Liver (tissue), 9 donors: ENCODE data around the gene TTC28. TPM values are rescaled to one million over a fixed set of nuclear protein-coding genes. Genes with fewer than 3 reads are reported as not detected.
A peak's percentile ranks its signal among the peaks of the same experiment; 100 is the strongest.

Experiments used
- DNase-seq: peaks from one replicate; pipeline ENCODE4 v3.0.0-alpha.2; 2017; ENCODE audit warnings: low spot score
- H3K27ac ChIP-seq, 2 donors: one replicate each; pipeline ENCODE4 v1.7.0; 2013; ENCODE audit warnings: inconsistent platforms in 2 of 2, low read length in 2 of 2, control low read depth in 1 of 2, low read depth in 1 of 2, mild to moderate bottlenecking in 1 of 2
- H3K27me3 ChIP-seq, 4 donors: one replicate each; pipeline versions ENCODE4 v1.6.1 to v1.7.0; 2013; ENCODE audit warnings: low read length in 3 of 4, inconsistent platforms in 1 of 4, mild to moderate bottlenecking in 1 of 4, moderate library complexity in 1 of 4; ENCODE audit not compliant: control insufficient read depth in 4 of 4, insufficient read depth in 4 of 4
- H3K36me3 ChIP-seq, 4 donors: one replicate each; pipeline versions ENCODE4 v1.6.1 to v1.7.0; 2013; ENCODE audit warnings: low read length in 3 of 4, mild to moderate bottlenecking in 3 of 4, low read depth in 1 of 4, moderate library complexity in 1 of 4; ENCODE audit not compliant: control insufficient read depth in 4 of 4, insufficient read depth in 3 of 4
- H3K4me1 ChIP-seq, 4 donors: one replicate each; pipeline versions ENCODE4 v1.6.1 to v1.7.0; 2013; ENCODE audit warnings: low read length in 3 of 4, mild to moderate bottlenecking in 3 of 4, moderate library complexity in 1 of 4; ENCODE audit not compliant: control insufficient read depth in 4 of 4, insufficient read depth in 4 of 4
- H3K4me3 ChIP-seq, 3 donors: one replicate each; pipeline versions ENCODE4 v1.6.1 to v1.7.0; 2013; ENCODE audit warnings: low read length in 3 of 3, control low read depth in 1 of 3, low read depth in 1 of 3, mild to moderate bottlenecking in 1 of 3
- H3K9ac ChIP-seq, 2 donors: one replicate each; pipeline ENCODE4 v1.7.0; 2013; ENCODE audit warnings: low read length in 2 of 2, mild to moderate bottlenecking in 2 of 2, moderate library complexity in 2 of 2, control low read depth in 1 of 2, low read depth in 1 of 2
- H3K9me3 ChIP-seq, 4 donors: one replicate each; pipeline versions ENCODE4 v1.6.1 to v1.7.0; 2013; ENCODE audit warnings: low read length in 3 of 4; ENCODE audit not compliant: control insufficient read depth in 4 of 4
- CTCF ChIP-seq: fragments of 150-350 bp; IDR thresholded peaks from 2 replicates; pipeline ENCODE4 v1.5.1; 2017; ENCODE audit warnings: improper control_type of control experiment, low read depth, low read length; ENCODE audit not compliant: missing input control
- EGR1 ChIP-seq, 2 donors: IDR thresholded peaks; 2 replicates each; pipeline ENCODE4 v1.6.1; 2016 to 2018; ENCODE audit warnings: antibody characterized with exemption in 2 of 2, low read depth in 2 of 2
- FOXA1 ChIP-seq: IDR thresholded peaks from 2 replicates; pipeline ENCODE4 v1.6.1; 2016; ENCODE audit warnings: antibody characterized with exemption
- FOXA2 ChIP-seq: IDR thresholded peaks from 2 replicates; pipeline ENCODE4 v1.6.1; 2016; ENCODE audit warnings: antibody characterized with exemption
- GABPA ChIP-seq, 2 donors: IDR thresholded peaks in 1 of 2; conservative IDR thresholded peaks in 1 of 2; 2 replicates each; pipeline ENCODE4 v1.6.1; 2016; ENCODE audit warnings: antibody characterized with exemption in 2 of 2, mild to moderate bottlenecking in 1 of 2, moderate library complexity in 1 of 2
- HNF4A ChIP-seq, 2 donors: conservative IDR thresholded peaks; 2 replicates each; pipeline ENCODE4 v1.6.1; 2016; ENCODE audit warnings: antibody characterized with exemption in 2 of 2, mild to moderate bottlenecking in 2 of 2
- HNF4G ChIP-seq: IDR thresholded peaks from 2 replicates; pipeline ENCODE4 v1.6.1; 2016; ENCODE audit warnings: antibody characterized with exemption
- JUND ChIP-seq, 2 donors: IDR thresholded peaks; 2 replicates each; pipeline ENCODE4 v1.6.1; 2016; ENCODE audit warnings: antibody characterized with exemption in 2 of 2
- MAX ChIP-seq: IDR thresholded peaks from 2 replicates; pipeline ENCODE4 v1.6.1; 2016; ENCODE audit warnings: antibody characterized with exemption
- NR2F2 ChIP-seq: IDR thresholded peaks from 2 replicates; pipeline ENCODE4 v1.6.1; 2016; ENCODE audit warnings: antibody characterized with exemption
- RAD21 ChIP-seq, 2 donors: IDR thresholded peaks; 2 replicates each; pipeline ENCODE4 v1.6.1; 2016; ENCODE audit warnings: antibody characterized with exemption in 2 of 2, mild to moderate bottlenecking in 2 of 2
- REST ChIP-seq: IDR thresholded peaks from 2 replicates; pipeline ENCODE4 v1.6.1; 2016; ENCODE audit warnings: antibody characterized with exemption, mild to moderate bottlenecking
- RXRA ChIP-seq, 2 donors: IDR thresholded peaks; 2 replicates each; pipeline ENCODE4 v1.6.1; 2017 to 2018; ENCODE audit warnings: antibody characterized with exemption in 2 of 2, mild to moderate bottlenecking in 1 of 2
- SP1 ChIP-seq: IDR thresholded peaks from 2 replicates; pipeline ENCODE4 v1.6.1; 2018; ENCODE audit warnings: antibody characterized with exemption, mild to moderate bottlenecking
- TAF1 ChIP-seq: conservative IDR thresholded peaks from 2 replicates; pipeline ENCODE4 v1.6.1; 2016; ENCODE audit warnings: antibody characterized with exemption, mild to moderate bottlenecking
- YY1 ChIP-seq: IDR thresholded peaks from 2 replicates; pipeline ENCODE4 v1.6.1; 2016; ENCODE audit warnings: antibody characterized with exemption, mild to moderate bottlenecking
- ZBTB33 ChIP-seq: IDR thresholded peaks from 2 replicates; pipeline ENCODE4 v1.6.1; 2016; ENCODE audit warnings: antibody characterized with exemption
- WGBS: extraction: QIAGEN DNeasy Blood & Tissue Kit; methylation state at CpG from one replicate; pipeline ENCODE4 v1.1.7; 2013; 5-methylcytosine and 5-hydroxymethylcytosine counted together
- polyA plus RNA-seq, 2 donors: library from polyadenylated mRNA; stranded (reverse) in 1 of 2; unstranded in 1 of 2; fragments of 200-250 nt in 1 of 2; fragments of >200 nt in 1 of 2; fragmentation: Nextera tagmentation in 1 of 2; extraction: Ambion mirVana in 1 of 2; gene quantifications; one replicate each; pipeline versions ENCODE4 v1.2.1 to v1.2.3, GENCODE V29; 2013 to 2015
- total RNA-seq, 2 donors: library from RNA; depleted of rRNA; stranded (reverse); fragments of >200 nt; gene quantifications; one replicate each; pipeline ENCODE4 v1.2.3, GENCODE V29; 2014
- TF ChIP-seq, protein P1 (sequence below): IDR thresholded peaks from 2 replicates; pipeline ENCODE4 v1.6.1; 2016; ENCODE audit warnings: antibody characterized with exemption
- donor health status: healthy.
- donor health status: healthy.
- donor health status: healthy.
- donor health status: healthy.
- donor health status: healthy.

Gene TTC28
- total and polyA plus RNA-seq, 4 donors = 4.2 to 19.4 (median 5.9) TPM

DNA sequence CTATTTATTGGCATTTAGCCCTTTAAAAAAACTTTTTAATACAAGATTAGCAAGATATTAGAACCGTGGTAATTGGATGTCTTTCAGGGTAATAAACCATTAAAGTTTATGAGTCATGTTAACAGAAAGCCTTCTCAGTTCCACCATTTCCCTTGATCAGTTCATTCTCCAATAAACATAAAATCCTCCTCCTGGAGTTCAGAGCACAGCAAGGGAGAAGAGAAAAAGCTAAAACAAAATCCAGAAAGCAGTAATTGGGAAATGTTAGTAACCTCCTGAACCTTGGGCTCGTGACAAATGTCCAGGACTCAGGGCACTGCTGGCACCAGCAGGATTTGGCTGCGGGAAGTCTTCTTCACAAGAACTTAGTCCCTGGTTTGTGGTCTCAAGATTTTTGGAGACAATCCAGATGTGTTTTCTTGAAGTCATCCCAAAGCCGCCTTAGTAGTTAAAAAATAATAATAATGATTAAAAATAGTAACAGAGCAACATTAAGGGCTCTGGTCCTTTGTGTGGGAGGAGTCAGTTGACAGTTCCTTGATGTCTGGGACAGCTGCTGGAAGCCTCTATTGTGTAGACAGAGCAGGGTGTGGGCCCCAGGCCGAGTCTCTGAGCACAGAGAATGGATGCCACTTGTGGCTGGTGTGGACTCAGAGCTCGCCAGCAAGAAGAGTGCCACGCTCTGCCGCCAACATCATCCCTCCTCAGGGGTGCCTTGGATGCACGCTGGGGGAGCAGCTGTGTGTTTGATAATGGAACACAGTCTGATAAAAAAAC lies 717.2 kb downstream of the TTC28 start:
- H3K4me1 ChIP-seq = peaks cover 4 to 48% (median 43%) of the 10 kb centered on the region in 4 donors
- no peaks in the 10 kb centered on the region for H3K36me3 ChIP-seq
- peak overlapping the region; percentile 83 to 90 for H3K27ac ChIP-seq

More for the DNA sequence above, 717.2 kb downstream of the TTC28 start:
- WGBS = 49% methylated on average over 9 of the region's 9 CpGs
- H3K4me3 ChIP-seq = no peak overlapping the region
- DNase-seq = no peak
- peak; percentile 88 for TF ChIP-seq NR2F2
- peak; percentile 86 to 88 for TF ChIP-seq HNF4A (conservative IDR thresholded peaks at IDR 0.05)
- TF ChIP-seq FOXA1 = no peak
- peak; percentile 86 to 87 for TF ChIP-seq RXRA (IDR thresholded peaks at IDR 0.05)
- TF ChIP-seq CTCF = no peak
- peak; percentile 45 to 49 for TF ChIP-seq RAD21 (IDR thresholded peaks at IDR 0.05)
- TF ChIP-seq YY1 = peak; percentile 77
- TF ChIP-seq HNF4G = peak; percentile 70
- TF ChIP-seq, protein P1, sequence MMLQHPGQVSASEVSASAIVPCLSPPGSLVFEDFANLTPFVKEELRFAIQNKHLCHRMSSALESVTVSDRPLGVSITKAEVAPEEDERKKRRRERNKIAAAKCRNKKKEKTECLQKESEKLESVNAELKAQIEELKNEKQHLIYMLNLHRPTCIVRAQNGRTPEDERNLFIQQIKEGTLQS = peak; percentile 34
- peak in 1 of 2 donors; percentile 29 for TF ChIP-seq EGR1 (IDR thresholded peaks at IDR 0.05; ENCODE audit: low read depth in 2 of 2)
- no peak for TF ChIP-seq MAX
- no peak for TF ChIP-seq ZBTB33
- peak; percentile 68 for TF ChIP-seq TAF1
- TF ChIP-seq FOXA2 = no peak
- peak; percentile 56 for TF ChIP-seq REST
- peak in 1 of 2 donors; percentile 29 for TF ChIP-seq GABPA (IDR thresholded peaks at IDR 0.05 in 1 of 2, conservative IDR thresholded peaks at IDR 0.05 in 1 of 2)
- TF ChIP-seq SP1 = peak; percentile 64
- peak; percentile 57 to 77 for TF ChIP-seq JUND (IDR thresholded peaks at IDR 0.05)
- H3K9ac ChIP-seq = peak overlapping the region in 1 of 2 donors; percentile 85
- H3K9me3 ChIP-seq = no peaks in the 10 kb centered on the region
- H3K27me3 ChIP-seq = no peaks in the 10 kb centered on the region
